ENCODE results near the gene TTC12. TPM values are rescaled to one million over a fixed set of nuclear protein-coding genes. Genes with fewer than 3 reads are reported as not detected.

Gene TTC12
- total RNA-seq, 1 experiment from 2014 or later = 30.5 TPM

DNA sequence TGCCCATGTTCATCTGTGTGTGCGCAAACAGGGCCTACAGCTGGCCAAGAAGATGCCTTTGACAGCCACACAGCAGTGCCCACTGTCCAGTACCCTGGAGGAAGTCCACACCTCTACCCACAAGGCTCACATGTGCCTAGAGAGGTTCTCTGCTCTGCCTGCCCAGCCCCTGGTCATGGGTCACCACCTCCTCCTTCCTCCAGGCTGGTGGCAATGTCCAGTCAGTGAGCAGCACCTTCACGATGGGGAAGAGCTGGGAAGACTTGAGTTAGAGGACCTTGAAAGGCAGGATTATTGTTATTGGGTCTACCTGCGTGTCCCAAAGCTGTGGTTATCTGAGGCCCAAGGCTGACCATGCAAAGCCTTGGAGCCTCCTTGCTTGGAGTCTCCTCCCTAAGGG lies 28.4 kb upstream of the TTC12 start:
- intact Hi-C loops (cut with micrococcal nuclease) = no loop called here
- no peak overlapping the region for H3K4me3 Mint-ChIP-seq (ENCODE audit: unreplicated experiment)
- peaks cover 2% of the 10 kb centered on the region for H3K27me3 Mint-ChIP-seq (ENCODE audit: insufficient read depth, unreplicated experiment)
- H3K27ac Mint-ChIP-seq (ENCODE audit: low read depth, unreplicated experiment) = no peak overlapping the region
- no peaks in the 10 kb centered on the region for H3K9me3 Mint-ChIP-seq (ENCODE audit: unreplicated experiment)
- ChIA-PET CTCF (interaction anchor here (0.9 to 6.4 kb wide), 3 partner anchors 11 to 697 kb away, joined by 3 to 74 read pairs (median 3); no protein-coding TSS in a partner anchor), POLR2A (no interaction called here)
- no peaks in the 10 kb centered on the region for H3K36me3 Mint-ChIP-seq (ENCODE audit: insufficient read depth, unreplicated experiment)
- no TSS peak for BruUV-seq (replicated peaks)
- TF ChIP-seq, protein P1, sequence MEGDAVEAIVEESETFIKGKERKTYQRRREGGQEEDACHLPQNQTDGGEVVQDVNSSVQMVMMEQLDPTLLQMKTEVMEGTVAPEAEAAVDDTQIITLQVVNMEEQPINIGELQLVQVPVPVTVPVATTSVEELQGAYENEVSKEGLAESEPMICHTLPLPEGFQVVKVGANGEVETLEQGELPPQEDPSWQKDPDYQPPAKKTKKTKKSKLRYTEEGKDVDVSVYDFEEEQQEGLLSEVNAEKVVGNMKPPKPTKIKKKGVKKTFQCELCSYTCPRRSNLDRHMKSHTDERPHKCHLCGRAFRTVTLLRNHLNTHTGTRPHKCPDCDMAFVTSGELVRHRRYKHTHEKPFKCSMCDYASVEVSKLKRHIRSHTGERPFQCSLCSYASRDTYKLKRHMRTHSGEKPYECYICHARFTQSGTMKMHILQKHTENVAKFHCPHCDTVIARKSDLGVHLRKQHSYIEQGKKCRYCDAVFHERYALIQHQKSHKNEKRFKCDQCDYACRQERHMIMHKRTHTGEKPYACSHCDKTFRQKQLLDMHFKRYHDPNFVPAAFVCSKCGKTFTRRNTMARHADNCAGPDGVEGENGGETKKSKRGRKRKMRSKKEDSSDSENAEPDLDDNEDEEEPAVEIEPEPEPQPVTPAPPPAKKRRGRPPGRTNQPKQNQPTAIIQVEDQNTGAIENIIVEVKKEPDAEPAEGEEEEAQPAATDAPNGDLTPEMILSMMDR (IDR thresholded peaks at IDR 0.05; ENCODE audit: unreplicated experiment) = no peak
- H3K4me1 Mint-ChIP-seq (ENCODE audit: insufficient read depth, unreplicated experiment) = no peaks in the 10 kb centered on the region
- no peak for DNase-seq (ENCODE audit: unreplicated experiment)

- Mint-ChIP-seq H3K9me3 (ENCODE audit: unreplicated experiment) (no peaks in the 10 kb centered on the region), H3K4me1 (ENCODE audit: insufficient read depth, unreplicated experiment) (no peaks in the 10 kb centered on the region), H3K27me3 (ENCODE audit: insufficient read depth, unreplicated experiment) (peaks cover 10% of the 10 kb centered on the region), H3K36me3 (ENCODE audit: insufficient read depth, unreplicated experiment) (no peaks in the 10 kb centered on the region), H3K4me3 (ENCODE audit: unreplicated experiment) (no peak overlapping the region), H3K27ac (ENCODE audit: low read depth, unreplicated experiment) (no peak overlapping the region)
- DNase-seq (ENCODE audit: unreplicated experiment) = no peak
- ChIA-PET POLR2A (no interaction called here), CTCF (interaction anchor here (0.9 to 6.4 kb wide), 4 partner anchors 11 to 698 kb away, joined by 3 to 74 read pairs (median 22); no protein-coding TSS in a partner anchor)
- TF ChIP-seq, protein P1 (IDR thresholded peaks at IDR 0.05; ENCODE audit: unreplicated experiment) = no peak
- no TSS peak for BruUV-seq (replicated peaks)
- intact Hi-C loops (cut with micrococcal nuclease) = no loop called here
Measured at GRCh38 chr11:113286509-113287497, 27.6 kb upstream of the TTC12 start.

DNA sequence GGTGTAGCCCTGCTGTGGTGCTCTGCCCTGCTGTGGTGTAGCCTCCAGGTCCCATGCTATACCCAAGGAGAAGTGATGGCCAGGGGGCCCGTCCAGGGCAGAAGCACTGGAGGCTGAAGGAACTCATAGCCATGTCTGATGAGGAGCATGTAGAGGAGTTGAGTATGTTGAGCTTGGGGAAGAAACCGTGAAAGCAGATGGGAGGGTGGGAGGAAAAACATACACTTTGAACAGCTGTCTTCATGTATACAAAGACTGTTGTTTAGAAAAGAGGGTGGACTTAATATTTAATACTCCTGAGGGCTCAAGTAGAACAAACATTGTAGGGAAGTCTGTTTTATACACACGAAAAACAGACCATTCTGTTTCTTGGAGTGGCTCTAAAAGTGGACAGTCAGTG lies 26.6 kb upstream of the TTC12 start:
- intact Hi-C loops (cut with micrococcal nuclease) = loop anchor here (2.0 kb wide), 1 partner anchor 1069 kb away; no protein-coding TSS in a partner anchor
- ChIA-PET CTCF (interaction anchor here (0.5 to 6.4 kb wide), 6 partner anchors 32 to 1003 kb away, joined by 3 to 74 read pairs (median 23); no protein-coding TSS in a partner anchor), POLR2A (no interaction called here)
- Mint-ChIP-seq H3K36me3 (ENCODE audit: insufficient read depth, unreplicated experiment) (no peaks in the 10 kb centered on the region), H3K9me3 (ENCODE audit: unreplicated experiment) (no peaks in the 10 kb centered on the region), H3K4me3 (ENCODE audit: unreplicated experiment) (no peak overlapping the region), H3K27ac (ENCODE audit: low read depth, unreplicated experiment) (no peak overlapping the region), H3K27me3 (ENCODE audit: insufficient read depth, unreplicated experiment) (peaks cover 20% of the 10 kb centered on the region), H3K4me1 (ENCODE audit: insufficient read depth, unreplicated experiment) (no peaks in the 10 kb centered on the region)
- no TSS peak for BruUV-seq (replicated peaks)
- no peak for DNase-seq (ENCODE audit: unreplicated experiment)
- TF ChIP-seq, protein P1 (IDR thresholded peaks at IDR 0.05; ENCODE audit: unreplicated experiment) = no peak

GRCh38 chr11:113288286-113288863 lies 26.0 kb upstream of the TTC12 start:
- Mint-ChIP-seq H3K9me3 (ENCODE audit: unreplicated experiment) (no peaks in the 10 kb centered on the region), H3K4me3 (ENCODE audit: unreplicated experiment) (no peak overlapping the region), H3K27me3 (ENCODE audit: insufficient read depth, unreplicated experiment) (peaks cover 25% of the 10 kb centered on the region), H3K4me1 (ENCODE audit: insufficient read depth, unreplicated experiment) (no peaks in the 10 kb centered on the region), H3K27ac (ENCODE audit: low read depth, unreplicated experiment) (no peak overlapping the region), H3K36me3 (ENCODE audit: insufficient read depth, unreplicated experiment) (no peaks in the 10 kb centered on the region)
- POLR2A ChIA-PET = no interaction called here
- no TSS peak for BruUV-seq (replicated peaks)
- CTCF ChIA-PET = interaction anchor here (0.5 to 6.4 kb wide), 15 partner anchors 11 to 1004 kb away, joined by 3 to 74 read pairs (median 7); no protein-coding TSS in a partner anchor
- intact Hi-C loops (cut with micrococcal nuclease) = loop anchor here (2.0 kb wide), 1 partner anchor 1070 kb away; no protein-coding TSS in a partner anchor
- TF ChIP-seq, protein P1 (IDR thresholded peaks at IDR 0.05; ENCODE audit: unreplicated experiment) = no peak
- DNase-seq (ENCODE audit: unreplicated experiment) = no peak
